Smooth muscle cell (in vitro differentiated cells): Measurements from ENCODE around the gene SLC35F5. TPM values are rescaled to one million over a fixed set of nuclear protein-coding genes. Genes with fewer than 3 reads are reported as not detected.
"Not testable (repeated sequence)": the region's sequence is repeated elsewhere in the genome, so short reads cannot be mapped to it uniquely, and the experiment has no call there.

Experiments used
- DNase-seq: peaks from one replicate; lab custom pipeline; 2025; ENCODE audit not compliant: unreplicated experiment; lab: John Stamatoyannopoulos, UW
- H2AFZ ChIP-seq: fragments of 200-600 bp; sonication (generic); 2 replicates; pipeline ENCODE4 v1.6.0; 2016; ENCODE audit warnings: antibody characterized with exemption, low read depth, mild to moderate bottlenecking
- H3F3A ChIP-seq: fragments of 200-600 bp; sonication (generic); 2 replicates; pipeline ENCODE4 v1.6.0; 2017; ENCODE audit warnings: antibody characterized with exemption, low read depth
- H3K27ac ChIP-seq: fragments of 200-600 bp; sonication (generic); 2 replicates; pipeline ENCODE4 v1.5.1; 2016; ENCODE audit warnings: low read depth, mild to moderate bottlenecking
- H3K27me3 ChIP-seq: fragments of 200-600 bp; sonication (generic); 2 replicates; pipeline ENCODE4 v1.6.1; 2016; ENCODE audit warnings: low read depth, mild to moderate bottlenecking
- H3K36me3 ChIP-seq: fragments of 200-600 bp; sonication (generic); 2 replicates; pipeline ENCODE4 v1.5.1; 2016; ENCODE audit warnings: low read depth
- H3K4me1 ChIP-seq: fragments of 200-600 bp; sonication (generic); 2 replicates; pipeline ENCODE4 v1.5.1; 2016; ENCODE audit warnings: low read depth
- H3K4me2 ChIP-seq: fragments of 200-600 bp; sonication (generic); 2 replicates; pipeline ENCODE4 v1.6.0; 2016; ENCODE audit warnings: mild to moderate bottlenecking
- H3K4me3 ChIP-seq: fragments of 200-600 bp; sonication (generic); 2 replicates; pipeline ENCODE4 v1.5.1; 2016; ENCODE audit warnings: mild to moderate bottlenecking
- H3K79me2 ChIP-seq: fragments of 200-600 bp; sonication (generic); 2 replicates; pipeline ENCODE4 v1.6.0; 2016; ENCODE audit warnings: low read depth, mild to moderate bottlenecking
- H3K9ac ChIP-seq: fragments of 200-600 bp; sonication (generic); 2 replicates; pipeline ENCODE4 v1.6.0; 2016; ENCODE audit warnings: low read depth
- H3K9me3 ChIP-seq: fragments of 200-600 bp; sonication (generic); replicated peaks from 2 replicates; pipeline ENCODE4 v1.5.1; 2016; ENCODE audit warnings: low read depth
- H4K20me1 ChIP-seq: fragments of 200-600 bp; sonication (generic); 2 replicates; pipeline ENCODE4 v1.6.0; 2016; ENCODE audit warnings: low read depth
- WGBS: methylation state at CpG from one replicate; pipeline ENCODE4 v1.1.7; 2016; ENCODE audit warnings: low lambda C conversion rate; 5-methylcytosine and 5-hydroxymethylcytosine counted together
- polyA plus RNA-seq: library from polyadenylated mRNA; unstranded; fragments of >200 nt; fragmentation: Nextera tagmentation; extraction: Ambion mirVana; gene quantifications from 2 replicates; pipeline ENCODE4 v1.2.1, GENCODE V29; 2016
- total RNA-seq: library from RNA; depleted of rRNA; stranded (reverse); fragments of >200 nt; gene quantifications from 2 replicates; pipeline ENCODE4 v1.2.3, GENCODE V29; 2014
- TF ChIP-seq, protein P1 (sequence below): fragments of 200-600 bp; sonication (generic); IDR thresholded peaks from 2 replicates; pipeline ENCODE4 v1.5.1; 2017; ENCODE audit warnings: borderline replicate concordance, mild to moderate bottlenecking, antibody characterized with exemption; ENCODE audit not compliant: insufficient read depth, poor library complexity, severe bottlenecking

Gene SLC35F5
- total and polyA plus RNA-seq, 2 experiments from 2014 or later, result 47.8 to 83.7 TPM

DNA sequence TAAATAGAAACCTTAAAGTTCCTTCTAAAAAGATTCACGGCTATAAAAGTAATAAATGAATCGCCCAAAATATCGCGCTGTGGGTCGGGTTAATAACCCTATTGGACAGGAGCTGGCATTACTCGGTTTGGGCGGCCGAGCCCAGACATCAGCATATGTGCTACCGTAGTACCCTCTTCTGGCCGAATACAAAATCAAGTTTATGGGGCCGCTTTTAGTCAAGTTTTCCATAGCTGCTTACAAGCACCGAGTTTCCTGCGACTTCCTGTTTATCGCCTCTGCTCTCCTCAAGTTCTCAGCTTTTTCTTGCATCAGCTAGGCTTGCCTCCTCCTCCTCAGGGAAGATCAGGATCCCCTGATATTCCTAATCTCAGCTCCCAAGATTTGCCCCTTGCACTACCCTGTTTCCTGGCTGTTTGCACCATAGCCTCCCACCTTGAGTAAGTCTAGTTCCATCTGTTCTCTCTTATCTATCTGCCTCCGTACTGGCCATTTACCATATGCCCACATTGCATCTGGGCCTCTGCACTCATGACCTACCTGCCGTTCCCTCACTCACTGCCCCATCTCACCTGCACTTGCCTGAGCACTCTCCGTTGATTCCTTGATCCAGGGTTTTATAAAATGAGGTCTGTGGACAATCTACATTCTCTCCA is 56.1 kb downstream of the SLC35F5 start:
- no peaks in the 10 kb centered on the region for H3K9me3 ChIP-seq
- H3K9ac ChIP-seq, result no peak overlapping the region
- no peak for DNase-seq
- H3K27ac ChIP-seq, result no peak overlapping the region
- H3K4me1 ChIP-seq, result no peaks in the 10 kb centered on the region
- H4K20me1 ChIP-seq, result no peaks in the 10 kb centered on the region
- 72% methylated on average over 17 of the region's 17 CpGs for WGBS
- no peak overlapping the region for H3K4me2 ChIP-seq
- H3K36me3 ChIP-seq, result no peaks in the 10 kb centered on the region
- H3K79me2 ChIP-seq, result no peaks in the 10 kb centered on the region
- no peak overlapping the region for H3K4me3 ChIP-seq
- no peaks in the 10 kb centered on the region for H3F3A ChIP-seq
- H3K27me3 ChIP-seq, result no peaks in the 10 kb centered on the region
- TF ChIP-seq, protein P1, sequence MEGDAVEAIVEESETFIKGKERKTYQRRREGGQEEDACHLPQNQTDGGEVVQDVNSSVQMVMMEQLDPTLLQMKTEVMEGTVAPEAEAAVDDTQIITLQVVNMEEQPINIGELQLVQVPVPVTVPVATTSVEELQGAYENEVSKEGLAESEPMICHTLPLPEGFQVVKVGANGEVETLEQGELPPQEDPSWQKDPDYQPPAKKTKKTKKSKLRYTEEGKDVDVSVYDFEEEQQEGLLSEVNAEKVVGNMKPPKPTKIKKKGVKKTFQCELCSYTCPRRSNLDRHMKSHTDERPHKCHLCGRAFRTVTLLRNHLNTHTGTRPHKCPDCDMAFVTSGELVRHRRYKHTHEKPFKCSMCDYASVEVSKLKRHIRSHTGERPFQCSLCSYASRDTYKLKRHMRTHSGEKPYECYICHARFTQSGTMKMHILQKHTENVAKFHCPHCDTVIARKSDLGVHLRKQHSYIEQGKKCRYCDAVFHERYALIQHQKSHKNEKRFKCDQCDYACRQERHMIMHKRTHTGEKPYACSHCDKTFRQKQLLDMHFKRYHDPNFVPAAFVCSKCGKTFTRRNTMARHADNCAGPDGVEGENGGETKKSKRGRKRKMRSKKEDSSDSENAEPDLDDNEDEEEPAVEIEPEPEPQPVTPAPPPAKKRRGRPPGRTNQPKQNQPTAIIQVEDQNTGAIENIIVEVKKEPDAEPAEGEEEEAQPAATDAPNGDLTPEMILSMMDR, result no peak
- H2AFZ ChIP-seq, result no peak overlapping the region

DNA sequence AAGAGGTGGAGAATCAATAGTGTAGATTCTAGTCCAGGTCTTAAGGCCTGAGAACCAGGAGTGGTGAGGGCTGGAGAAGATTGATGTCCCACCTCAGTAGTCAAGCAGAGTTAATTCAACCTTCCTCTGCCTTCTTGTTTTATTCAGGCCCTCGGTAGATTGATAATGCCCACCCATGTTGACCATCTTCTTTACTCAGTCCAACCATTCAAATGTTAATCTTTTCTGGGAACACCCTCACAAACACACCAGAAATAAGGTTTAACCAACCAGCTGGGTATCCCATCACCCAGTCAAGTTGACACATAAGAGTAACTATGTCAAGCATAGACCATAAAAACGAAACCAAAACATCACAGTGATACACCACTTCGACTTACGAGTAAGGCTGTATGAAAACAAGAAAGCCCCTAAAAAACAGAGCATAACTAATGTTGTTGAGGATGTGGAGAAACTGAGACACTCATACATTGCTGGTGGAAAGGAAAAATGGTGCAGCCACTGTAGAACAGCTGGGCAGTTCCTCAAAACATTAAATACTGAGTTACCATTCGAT is 57.5 kb downstream of the SLC35F5 start:
- H3K9ac ChIP-seq, result no peak overlapping the region
- DNase-seq, result no peak
- WGBS, result 94% methylated on average over 5 of the region's 5 CpGs
- H4K20me1 ChIP-seq, result no peaks in the 10 kb centered on the region
- H3K36me3 ChIP-seq, result no peaks in the 10 kb centered on the region
- TF ChIP-seq, protein P1, result no peak
- no peak overlapping the region for H2AFZ ChIP-seq
- H3K9me3 ChIP-seq, result no peaks in the 10 kb centered on the region
- H3K27ac ChIP-seq, result no peak overlapping the region
- H3K4me3 ChIP-seq, result no peak overlapping the region
- no peak overlapping the region for H3K4me2 ChIP-seq
- H3F3A ChIP-seq, result no peaks in the 10 kb centered on the region
- H3K79me2 ChIP-seq, result no peaks in the 10 kb centered on the region
- H3K4me1 ChIP-seq, result no peaks in the 10 kb centered on the region
- no peaks in the 10 kb centered on the region for H3K27me3 ChIP-seq

DNA sequence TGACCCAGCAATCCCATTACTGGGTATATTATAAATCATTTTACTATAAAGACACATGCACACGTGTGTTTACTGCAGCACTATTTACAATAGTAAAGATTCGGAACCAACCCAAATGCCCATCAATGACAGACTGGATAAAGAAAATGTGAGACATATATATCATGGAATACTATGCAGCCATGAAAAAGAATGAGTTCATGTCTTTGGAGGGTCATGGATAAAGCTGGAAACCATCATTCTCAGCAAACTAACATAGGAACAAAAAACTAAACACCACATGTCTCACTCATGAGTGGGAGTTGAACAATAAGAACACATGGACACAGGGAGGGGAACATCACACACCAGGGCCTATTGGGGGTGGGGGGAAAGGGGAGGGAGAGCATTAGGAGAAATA is 58.2 kb downstream of the SLC35F5 start:
- not testable (repeated sequence) for H4K20me1 ChIP-seq, DNase-seq, H3K27me3 ChIP-seq, H3K36me3 ChIP-seq, H3K4me1 ChIP-seq, H3K4me2 ChIP-seq, H3F3A ChIP-seq, H2AFZ ChIP-seq, H3K4me3 ChIP-seq, H3K9me3 ChIP-seq, H3K27ac ChIP-seq, H3K9ac ChIP-seq, H3K79me2 ChIP-seq
- WGBS, result 93% methylated on average over 2 of the region's 2 CpGs

DNA sequence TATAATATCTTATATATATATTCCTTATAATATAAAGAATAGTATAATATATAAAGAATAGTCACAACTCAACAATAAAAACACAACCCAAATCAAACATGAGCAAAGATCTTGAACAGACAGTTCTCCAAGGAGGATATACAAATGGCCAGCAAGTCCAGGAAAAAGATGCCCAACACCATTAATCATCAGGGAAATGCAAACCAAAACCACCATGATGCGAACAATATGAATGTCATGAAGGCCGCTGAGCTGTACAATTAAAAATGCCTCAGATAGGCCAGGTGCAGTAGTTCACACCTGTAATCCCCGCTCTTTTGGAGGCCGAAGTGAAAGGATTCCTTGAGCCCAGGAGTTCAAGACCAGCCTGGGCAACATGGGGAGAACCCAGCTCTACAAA is 58.9 kb downstream of the SLC35F5 start:
- H3K9ac ChIP-seq, result no peak overlapping the region
- H3K27ac ChIP-seq, result no peak overlapping the region
- no peaks in the 10 kb centered on the region for H3K79me2 ChIP-seq
- no peaks in the 10 kb centered on the region for H3K36me3 ChIP-seq
- H3K4me3 ChIP-seq, result no peak overlapping the region
- no peaks in the 10 kb centered on the region for H3K9me3 ChIP-seq
- H3K4me1 ChIP-seq, result no peaks in the 10 kb centered on the region
- H2AFZ ChIP-seq, result no peak overlapping the region
- no peak overlapping the region for H3K4me2 ChIP-seq
- H3F3A ChIP-seq, result no peaks in the 10 kb centered on the region
- no peaks in the 10 kb centered on the region for H3K27me3 ChIP-seq
- H4K20me1 ChIP-seq, result no peaks in the 10 kb centered on the region
- TF ChIP-seq, protein P1, result no peak
- DNase-seq, result no peak
- 97% methylated on average over 4 of the region's 4 CpGs for WGBS
